Bone marrow (tissue), 2 donors: Measurements from ENCODE around the gene UGT1A1.
A peak's percentile ranks its signal among the peaks of the same experiment; 100 is the strongest.
"Not testable (repeated sequence)": the region's sequence is repeated elsewhere in the genome, so short reads cannot be mapped to it uniquely, and the experiment has no call there.

Source experiments
- DNase-seq, 2 donors: peaks; one replicate each; lab custom pipeline; 2025; lab: John Stamatoyannopoulos, UW

Gene UGT1A1

DNA sequence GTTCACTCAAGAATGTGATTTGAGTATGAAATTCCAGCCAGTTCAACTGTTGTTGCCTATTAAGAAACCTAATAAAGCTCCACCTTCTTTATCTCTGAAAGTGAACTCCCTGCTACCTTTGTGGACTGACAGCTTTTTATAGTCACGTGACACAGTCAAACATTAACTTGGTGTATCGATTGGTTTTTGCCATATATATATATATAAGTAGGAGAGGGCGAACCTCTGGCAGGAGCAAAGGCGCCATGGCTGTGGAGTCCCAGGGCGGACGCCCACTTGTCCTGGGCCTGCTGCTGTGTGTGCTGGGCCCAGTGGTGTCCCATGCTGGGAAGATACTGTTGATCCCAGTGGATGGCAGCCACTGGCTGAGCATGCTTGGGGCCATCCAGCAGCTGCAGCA is at the start of gene UGT1A1:
Gene UGT1A1 (plus strand): TSS at position 228 of the 400 bp plus-strand sequence. CDS start 18 bp downstream, at position 246.
- no peak for DNase-seq

- DNase-seq = peak; percentile 14 to 26
Measured at GRCh38 chr2:233711312-233712008, 48.6 kb upstream of the UGT1A1 start.

DNA sequence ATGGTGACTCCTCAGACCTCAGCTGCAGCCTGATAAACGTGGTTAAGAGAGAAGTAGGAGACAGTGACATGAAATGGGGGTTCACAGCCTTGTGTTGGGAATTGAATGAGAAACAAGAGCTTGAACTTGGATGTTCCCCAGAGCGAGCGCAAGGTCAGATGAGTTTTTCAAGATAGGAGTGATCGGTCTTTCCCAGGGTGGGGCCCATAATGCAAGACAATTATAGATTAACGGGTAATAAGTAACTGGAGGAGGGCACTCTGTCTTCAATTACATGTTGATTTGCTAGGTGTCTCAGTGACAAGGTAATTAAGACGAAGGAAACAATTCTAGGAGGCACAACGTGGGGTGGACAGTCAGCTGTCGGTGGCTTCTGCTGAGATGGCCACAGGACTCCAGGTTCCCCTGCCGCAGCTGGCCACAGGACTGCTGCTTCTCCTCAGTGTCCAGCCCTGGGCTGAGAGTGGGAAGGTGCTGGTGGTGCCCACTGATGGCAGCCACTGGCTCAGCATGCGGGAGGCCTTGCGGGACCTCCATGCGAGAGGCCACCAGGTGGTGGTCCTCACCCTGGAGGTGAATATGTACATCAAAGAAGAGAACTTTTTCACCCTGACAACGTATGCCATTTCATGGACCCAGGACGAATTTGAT is 47.3 kb upstream of the UGT1A1 start, which contains the start of gene UGT1A5:
Gene UGT1A5 (plus strand): TSS at position 297 of the 651 bp plus-strand sequence. CDS start 85 bp downstream, at position 382.
- no peak for DNase-seq

DNA sequence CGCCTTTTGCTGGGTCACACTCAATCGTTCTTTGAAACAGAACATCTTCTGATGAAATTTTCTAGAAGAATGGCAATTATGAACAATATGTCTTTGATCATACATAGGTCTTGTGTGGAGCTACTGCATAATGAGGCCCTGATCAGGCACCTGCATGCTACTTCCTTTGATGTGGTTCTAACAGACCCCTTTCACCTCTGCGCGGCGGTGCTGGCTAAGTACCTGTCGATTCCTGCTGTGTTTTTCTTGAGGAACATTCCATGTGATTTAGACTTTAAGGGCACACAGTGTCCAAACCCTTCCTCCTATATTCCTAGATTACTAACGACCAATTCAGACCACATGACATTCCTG is 46.8 kb upstream of the UGT1A1 start:
- no peak for DNase-seq

DNA sequence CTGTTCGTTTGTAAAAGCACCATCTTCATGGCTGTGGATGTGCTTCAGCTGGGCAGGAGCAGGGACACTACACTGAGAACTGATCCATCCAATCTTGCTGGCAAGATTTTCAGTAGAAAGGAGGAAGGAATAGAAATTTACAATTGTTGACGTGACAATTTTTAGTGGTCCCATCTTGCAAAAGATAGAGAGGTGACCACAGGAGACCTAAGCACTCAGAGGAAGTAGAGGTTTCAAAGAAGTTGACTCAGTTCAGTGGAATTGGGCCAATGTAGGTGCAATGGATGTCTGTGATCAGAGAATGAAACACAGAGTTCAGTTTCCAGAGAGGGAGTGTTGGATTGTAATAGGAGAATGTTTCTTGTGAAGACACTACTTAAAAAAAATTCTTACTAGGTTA is 45.9 kb upstream of the UGT1A1 start:
- no peak for DNase-seq

GRCh38 chr2:233718552-233718951 is 41.5 kb upstream of the UGT1A1 start, which contains the start of gene UGT1A4:
Gene UGT1A4 (plus strand): TSS chr2:233718736. CDS start chr2:233718821, 85 bp downstream.
- no peak for DNase-seq

DNA sequence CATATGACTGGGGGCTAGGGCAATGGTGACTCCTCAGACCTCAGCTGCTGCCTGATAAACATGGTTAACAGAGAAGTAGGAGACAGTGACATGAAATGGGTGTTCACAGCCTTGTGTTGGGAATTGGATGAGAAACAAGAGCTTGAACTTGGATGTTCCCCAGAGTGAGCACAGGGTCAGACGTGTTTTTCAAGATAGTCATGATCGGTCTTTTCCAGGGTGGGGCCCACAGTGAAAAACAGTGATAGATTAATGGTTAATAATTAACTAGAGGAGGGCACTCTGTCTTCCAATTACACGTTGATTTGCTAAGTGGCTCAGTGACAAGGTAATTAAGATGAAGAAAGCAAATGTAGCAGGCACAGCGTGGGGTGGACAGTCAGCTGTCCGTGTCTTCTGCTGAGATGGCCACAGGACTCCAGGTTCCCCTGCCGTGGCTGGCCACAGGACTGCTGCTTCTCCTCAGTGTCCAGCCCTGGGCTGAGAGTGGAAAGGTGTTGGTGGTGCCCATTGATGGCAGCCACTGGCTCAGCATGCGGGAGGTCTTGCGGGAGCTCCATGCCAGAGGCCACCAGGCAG is 31.3 kb upstream of the UGT1A1 start, which contains the start of gene UGT1A3:
Gene UGT1A3 (plus strand): TSS at position 320 of the 579 bp plus-strand sequence. CDS start 85 bp downstream, at position 405.
- no peak for DNase-seq

DNA sequence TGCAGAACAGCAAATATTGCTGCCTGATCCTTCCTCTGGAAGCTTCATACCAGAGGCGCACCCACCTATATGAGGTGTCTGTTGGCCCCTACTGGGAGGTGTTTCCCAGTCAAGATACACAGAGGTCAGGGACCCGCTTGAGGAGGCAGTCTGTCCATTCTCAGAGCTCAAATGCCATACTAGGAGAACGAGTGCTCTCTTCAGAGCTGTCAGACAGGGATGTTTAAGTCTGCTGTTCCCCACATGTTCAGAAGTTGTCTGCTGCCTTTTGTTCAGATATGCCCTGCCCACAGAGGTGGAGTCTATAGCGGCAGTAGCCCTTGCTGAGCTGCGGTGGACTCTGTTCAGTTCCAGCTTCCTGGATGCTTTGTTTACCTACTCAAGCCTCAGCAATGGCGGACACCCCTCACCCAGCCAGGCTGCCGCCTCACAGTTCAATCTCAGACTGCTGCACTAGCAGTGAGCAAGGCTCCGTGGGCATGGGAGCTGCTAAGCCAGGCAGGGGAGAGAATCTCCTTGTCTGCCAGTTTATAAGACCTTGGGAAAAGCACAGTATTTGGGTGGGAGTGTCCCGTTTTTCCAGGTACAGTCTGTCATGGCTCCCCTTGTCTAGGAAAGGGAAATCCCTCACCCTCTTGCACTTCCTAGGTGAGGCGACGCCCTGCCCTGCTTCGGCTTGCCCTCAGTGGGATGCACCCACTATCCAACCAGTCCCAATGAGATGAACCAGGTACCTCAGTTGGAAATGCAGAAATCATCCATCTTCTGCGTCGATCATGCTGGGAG is 23.0 kb upstream of the UGT1A1 start:
- not testable (repeated sequence) for DNase-seq

GRCh38 chr2:233740870-233741269 is 19.2 kb upstream of the UGT1A1 start:
- DNase-seq = no peak

DNA sequence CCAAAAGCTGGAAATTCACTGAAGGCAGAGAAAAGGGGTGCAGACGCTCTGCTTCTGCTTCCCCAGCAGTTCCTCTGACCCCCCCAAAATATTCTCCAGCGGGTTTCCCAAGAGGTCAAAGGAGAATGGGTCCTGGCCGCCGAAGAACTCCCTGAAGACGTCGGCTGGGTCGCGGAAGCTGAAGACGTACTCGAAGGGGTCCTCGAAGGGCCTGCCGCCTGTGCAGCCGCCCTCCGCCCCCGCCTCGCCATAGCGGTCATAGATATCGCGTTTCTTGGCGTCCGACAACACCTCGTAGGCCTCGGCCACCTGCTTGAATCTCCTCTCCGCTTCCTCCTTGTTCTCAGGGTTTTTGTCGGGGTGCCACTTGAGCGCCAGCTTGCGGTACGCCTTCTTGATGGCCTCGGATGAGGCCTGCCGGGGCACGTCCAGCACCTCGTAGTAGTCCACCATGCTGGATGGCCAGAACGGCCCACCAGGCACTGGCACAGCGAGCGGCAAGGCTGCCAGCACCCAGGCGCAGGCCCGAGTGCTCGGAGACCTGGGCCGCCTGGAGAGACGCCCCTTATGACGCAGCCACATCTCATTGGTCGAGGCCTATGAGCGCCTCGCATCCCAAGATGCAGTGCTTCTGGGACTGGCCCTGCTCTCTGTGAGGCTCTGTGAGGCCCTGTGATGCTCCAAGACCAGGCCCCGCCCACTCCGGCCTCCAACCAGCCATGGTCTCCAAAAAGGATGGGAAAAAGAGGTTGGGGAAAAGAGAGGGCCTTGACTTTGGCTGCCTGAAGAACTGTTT is 16.4 kb upstream of the UGT1A1 start:
- no peak for DNase-seq

DNA sequence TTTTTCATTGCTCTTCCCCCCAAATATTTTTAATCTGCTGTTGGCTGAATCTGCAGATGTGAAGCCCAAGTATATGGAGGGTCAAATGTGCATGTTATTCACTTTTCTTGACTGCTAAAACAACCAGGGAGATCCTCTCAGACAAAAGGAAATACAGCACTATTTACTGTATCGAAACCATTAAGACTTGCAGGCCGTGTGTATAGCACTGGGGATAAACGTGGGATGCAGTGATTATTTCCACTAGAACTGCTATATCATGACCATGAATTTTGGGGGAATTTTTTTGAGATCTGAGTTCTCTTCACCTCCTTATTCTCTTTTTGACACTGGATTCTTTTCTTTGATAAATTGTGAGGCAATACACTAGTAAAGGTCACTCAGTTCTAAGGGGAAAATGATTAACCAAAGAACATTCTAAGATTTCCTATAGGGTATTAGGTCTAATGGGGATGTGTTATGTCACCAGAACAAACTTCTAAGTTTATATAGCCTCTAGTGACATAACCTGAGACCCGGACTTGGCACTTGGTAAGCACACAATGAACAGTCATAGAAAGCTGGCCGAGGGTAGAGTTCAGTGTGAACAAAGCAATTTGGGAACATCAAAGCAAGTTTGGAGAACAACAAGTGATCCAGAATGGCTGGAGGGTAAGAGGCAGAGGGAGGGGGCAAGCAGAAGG is 14.9 kb upstream of the UGT1A1 start:
- no peak for DNase-seq

GRCh38 chr2:233745838-233746237 is 14.2 kb upstream of the UGT1A1 start:
- DNase-seq = not testable (repeated sequence)

- DNase-seq = no peak
Measured at GRCh38 chr2:233746475-233747282, 13.4 kb upstream of the UGT1A1 start.

DNA sequence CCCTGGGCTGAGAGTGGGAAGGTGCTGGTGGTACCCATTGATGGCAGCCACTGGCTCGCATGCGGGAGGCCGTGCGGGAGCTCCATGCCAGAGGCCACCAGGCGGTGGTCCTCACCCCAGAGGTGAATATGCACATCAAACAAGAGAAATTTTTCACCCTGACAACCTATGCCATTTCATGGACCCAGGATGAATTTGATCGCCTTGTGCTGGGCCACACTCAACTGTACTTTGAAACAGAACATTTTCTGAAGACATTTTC is 12.9 kb upstream of the UGT1A1 start:
- no peak for DNase-seq

- not testable (repeated sequence) for DNase-seq
Measured at GRCh38 chr2:233750689-233751088, 9.4 kb upstream of the UGT1A1 start.

- DNase-seq = not testable (repeated sequence)
Measured at GRCh38 chr2:233751212-233752009, 8.7 kb upstream of the UGT1A1 start.

- DNase-seq = no peak
Measured at GRCh38 chr2:233754872-233755611, 5.0 kb upstream of the UGT1A1 start.

DNA sequence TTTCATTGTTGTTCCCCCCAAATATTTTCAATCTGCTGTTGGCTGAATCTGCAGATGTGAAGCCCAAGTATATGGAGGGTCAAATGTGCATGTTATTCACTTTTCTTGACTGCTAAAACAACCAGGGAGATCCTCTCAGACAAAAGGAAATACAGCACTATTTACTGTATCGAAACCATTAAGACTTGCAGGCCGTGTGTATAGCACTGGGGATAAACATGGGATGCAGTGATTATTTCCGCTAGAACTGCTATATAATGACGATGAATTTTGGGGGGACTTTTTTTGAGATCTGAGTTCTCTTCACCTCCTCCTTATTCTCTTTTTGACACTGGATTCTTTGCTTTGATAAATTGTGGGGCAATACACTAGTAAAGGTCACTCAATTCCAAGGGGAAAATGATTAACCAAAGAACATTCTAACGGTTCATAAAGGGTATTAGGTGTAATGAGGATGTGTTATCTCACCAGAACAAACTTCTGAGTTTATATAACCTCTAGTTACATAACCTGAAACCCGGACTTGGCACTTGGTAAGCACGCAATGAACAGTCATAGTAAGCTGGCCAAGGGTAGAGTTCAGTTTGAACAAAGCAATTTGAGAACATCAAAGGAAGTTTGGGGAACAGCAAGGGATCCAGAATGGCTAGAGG is 3.5 kb upstream of the UGT1A1 start:
- DNase-seq = no peak
